Urinary bladder (tissue), 4 donors: ENCODE results near the gene PPP1R12B. TPM values are rescaled to one million over a fixed set of nuclear protein-coding genes. Genes with fewer than 3 reads are reported as not detected.
A peak's percentile ranks its signal among the peaks of the same experiment; 100 is the strongest.

Experiments used
- DNase-seq: peaks from one replicate; pipeline ENCODE4 v3.0.0-alpha.2; 2015; ENCODE audit errors: extremely low spot score
- H3K27ac ChIP-seq: one replicate; pipeline ENCODE4 v1.5.1; 2013; ENCODE audit warnings: low read depth, mild to moderate bottlenecking, moderate library complexity
- H3K36me3 ChIP-seq: one replicate; pipeline ENCODE4 v1.6.1; 2013; ENCODE audit warnings: mild to moderate bottlenecking, moderate library complexity; ENCODE audit not compliant: insufficient read depth
- H3K4me1 ChIP-seq: one replicate; pipeline ENCODE4 v1.6.1; 2013; ENCODE audit warnings: mild to moderate bottlenecking, moderate library complexity; ENCODE audit not compliant: insufficient read depth
- H3K4me3 ChIP-seq: one replicate; pipeline ENCODE4 v1.5.1; 2013; ENCODE audit warnings: low read depth, low read length
- WGBS: extraction: QIAGEN DNeasy Blood & Tissue Kit; methylation state at CpG from one replicate; pipeline ENCODE4 v1.1.7; 2013; 5-methylcytosine and 5-hydroxymethylcytosine counted together
- polyA plus RNA-seq: library from polyadenylated mRNA; stranded (reverse); fragments of 200-250 nt; gene quantifications from one replicate; pipeline ENCODE4 v1.2.3, GENCODE V29; 2013
- total RNA-seq: library from RNA; depleted of rRNA; stranded (reverse); fragments of >200 nt; gene quantifications from one replicate; pipeline ENCODE4 v1.2.3, GENCODE V29; 2014
- donor health status: healthy with polysubstance abuse.
- donor health status: healthy.

PPP1R12B gene, protein sequence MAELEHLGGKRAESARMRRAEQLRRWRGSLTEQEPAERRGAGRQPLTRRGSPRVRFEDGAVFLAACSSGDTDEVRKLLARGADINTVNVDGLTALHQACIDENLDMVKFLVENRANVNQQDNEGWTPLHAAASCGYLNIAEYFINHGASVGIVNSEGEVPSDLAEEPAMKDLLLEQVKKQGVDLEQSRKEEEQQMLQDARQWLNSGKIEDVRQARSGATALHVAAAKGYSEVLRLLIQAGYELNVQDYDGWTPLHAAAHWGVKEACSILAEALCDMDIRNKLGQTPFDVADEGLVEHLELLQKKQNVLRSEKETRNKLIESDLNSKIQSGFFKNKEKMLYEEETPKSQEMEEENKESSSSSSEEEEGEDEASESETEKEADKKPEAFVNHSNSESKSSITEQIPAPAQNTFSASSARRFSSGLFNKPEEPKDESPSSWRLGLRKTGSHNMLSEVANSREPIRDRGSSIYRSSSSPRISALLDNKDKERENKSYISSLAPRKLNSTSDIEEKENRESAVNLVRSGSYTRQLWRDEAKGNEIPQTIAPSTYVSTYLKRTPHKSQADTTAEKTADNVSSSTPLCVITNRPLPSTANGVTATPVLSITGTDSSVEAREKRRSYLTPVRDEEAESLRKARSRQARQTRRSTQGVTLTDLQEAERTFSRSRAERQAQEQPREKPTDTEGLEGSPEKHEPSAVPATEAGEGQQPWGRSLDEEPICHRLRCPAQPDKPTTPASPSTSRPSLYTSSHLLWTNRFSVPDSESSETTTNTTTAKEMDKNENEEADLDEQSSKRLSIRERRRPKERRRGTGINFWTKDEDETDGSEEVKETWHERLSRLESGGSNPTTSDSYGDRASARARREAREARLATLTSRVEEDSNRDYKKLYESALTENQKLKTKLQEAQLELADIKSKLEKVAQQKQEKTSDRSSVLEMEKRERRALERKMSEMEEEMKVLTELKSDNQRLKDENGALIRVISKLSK
- total RNA-seq, result 352 TPM
- 293 TPM for polyA plus RNA-seq

DNA sequence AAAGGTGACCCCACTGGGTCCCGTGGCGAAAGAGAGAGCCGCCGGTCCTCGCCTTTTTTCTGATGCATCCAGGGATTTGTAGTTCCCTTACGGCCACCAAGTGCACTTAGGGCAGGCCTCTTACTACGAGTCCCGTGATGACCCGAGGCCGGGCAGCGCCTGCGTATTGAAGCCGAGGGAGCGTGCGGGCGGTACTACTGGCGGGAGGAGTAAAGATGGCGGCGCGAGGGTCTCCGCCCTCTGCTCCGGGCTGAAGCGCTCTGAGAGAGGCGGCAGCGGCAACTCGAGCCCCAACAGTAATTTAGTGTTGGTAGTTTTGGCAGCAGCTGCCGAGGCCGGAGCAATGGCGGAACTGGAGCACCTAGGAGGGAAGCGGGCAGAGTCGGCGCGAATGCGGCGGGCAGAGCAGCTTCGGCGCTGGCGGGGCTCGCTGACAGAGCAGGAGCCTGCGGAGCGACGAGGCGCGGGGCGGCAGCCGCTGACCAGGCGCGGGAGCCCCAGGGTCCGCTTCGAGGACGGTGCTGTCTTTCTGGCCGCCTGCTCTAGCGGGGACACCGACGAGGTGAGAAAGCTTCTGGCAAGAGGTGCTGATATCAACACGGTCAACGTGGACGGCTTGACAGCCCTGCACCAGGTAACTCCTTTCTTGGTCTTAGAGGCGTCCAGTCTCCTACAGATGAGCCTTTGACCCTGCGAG lies at the start of gene PPP1R12B:
Gene PPP1R12B, plus strand, starts transcription at position 191 of the 697 bp plus-strand sequence. Its CDS starts 153 bp downstream, at position 344.
- Histone ChIP-seq H3K4me1 (peaks cover 1% of the 10 kb centered on the region), H3K27ac (peak within 1 kb of the TSS; percentile 71), H3K36me3 (no peaks in the 10 kb centered on the region), H3K4me3 (peak within 1 kb of the TSS; percentile 61)
- peak; percentile 98 for DNase-seq
- under 1% methylated on average over 60 of the region's 60 CpGs for WGBS

DNA sequence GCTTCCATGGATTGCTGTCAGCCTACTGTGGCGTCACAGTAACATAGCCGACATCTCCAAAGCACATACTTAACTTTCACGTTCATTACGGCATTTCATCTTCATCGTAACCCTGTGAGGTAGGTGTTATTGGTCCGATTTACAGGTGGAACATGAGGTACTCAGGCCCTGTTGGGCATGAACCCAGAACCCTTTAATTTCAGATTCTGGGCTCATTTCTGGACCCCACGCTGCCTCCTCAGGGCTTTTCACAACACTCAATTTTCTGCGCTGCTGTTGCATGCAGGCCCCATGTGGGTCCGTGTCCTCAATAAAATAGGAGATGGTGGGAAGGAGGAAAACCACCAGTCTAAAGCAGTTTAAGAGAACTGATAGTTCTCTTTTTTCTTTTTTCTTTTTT lies 46.3 kb upstream of the PPP1R12B start:
- WGBS, result 95% methylated on average over 9 of the region's 9 CpGs
- Histone ChIP-seq H3K4me3 (no peak overlapping the region), H3K27ac (no peak overlapping the region), H3K4me1 (no peaks in the 10 kb centered on the region), H3K36me3 (no peaks in the 10 kb centered on the region)
- DNase-seq, result no peak

DNA sequence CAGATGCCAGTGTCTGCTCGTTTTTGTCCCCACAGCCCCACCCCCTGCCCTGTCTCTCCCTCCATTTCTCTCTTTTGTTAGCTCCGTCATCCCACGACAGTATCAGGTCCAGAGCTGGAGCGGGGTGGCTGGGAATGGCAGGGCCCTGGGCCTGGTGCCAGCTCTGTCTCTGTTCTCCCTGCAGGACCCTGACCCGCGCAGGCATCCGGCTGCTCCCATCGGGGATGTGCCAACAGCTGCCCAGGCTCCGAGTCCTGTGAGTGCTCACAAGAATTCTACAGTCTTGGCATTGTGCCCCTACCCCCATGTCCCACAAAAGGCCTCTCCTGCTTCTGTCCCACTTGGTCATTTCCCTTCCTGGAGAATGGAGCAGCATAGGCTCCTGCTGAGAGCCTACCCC lies 44.1 kb upstream of the PPP1R12B start:
- H3K36me3 ChIP-seq, result no peaks in the 10 kb centered on the region
- H3K4me3 ChIP-seq, result no peak overlapping the region
- H3K4me1 ChIP-seq, result no peaks in the 10 kb centered on the region
- no peak overlapping the region for H3K27ac ChIP-seq
- no peak for DNase-seq
- 76% methylated on average over 9 of the region's 9 CpGs for WGBS

DNA sequence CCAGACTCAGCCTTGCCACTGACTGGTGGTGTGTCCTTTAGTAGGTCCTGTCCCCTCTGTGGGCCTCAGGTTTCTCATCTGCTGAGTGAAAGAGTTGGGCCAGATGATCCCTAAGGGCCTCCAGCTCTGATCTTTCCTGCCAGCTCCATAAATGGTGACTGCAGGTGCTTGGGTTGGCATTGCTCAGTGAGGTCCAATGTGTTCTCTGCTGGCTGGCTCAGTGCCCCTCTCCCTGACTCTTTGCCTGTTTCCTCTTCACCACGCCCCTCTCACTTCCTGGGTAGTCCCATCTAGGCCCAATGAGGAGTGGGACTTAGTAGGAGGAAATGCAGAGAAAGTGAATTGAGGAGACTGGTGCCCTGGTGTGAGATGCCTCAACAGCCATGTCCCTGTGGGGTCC lies 43.3 kb upstream of the PPP1R12B start:
- Histone ChIP-seq H3K36me3 (no peaks in the 10 kb centered on the region), H3K4me1 (no peaks in the 10 kb centered on the region), H3K4me3 (no peak overlapping the region), H3K27ac (no peak overlapping the region)
- no peak for DNase-seq
- 71% methylated on average over 1 of the region's 1 CpG for WGBS

DNA sequence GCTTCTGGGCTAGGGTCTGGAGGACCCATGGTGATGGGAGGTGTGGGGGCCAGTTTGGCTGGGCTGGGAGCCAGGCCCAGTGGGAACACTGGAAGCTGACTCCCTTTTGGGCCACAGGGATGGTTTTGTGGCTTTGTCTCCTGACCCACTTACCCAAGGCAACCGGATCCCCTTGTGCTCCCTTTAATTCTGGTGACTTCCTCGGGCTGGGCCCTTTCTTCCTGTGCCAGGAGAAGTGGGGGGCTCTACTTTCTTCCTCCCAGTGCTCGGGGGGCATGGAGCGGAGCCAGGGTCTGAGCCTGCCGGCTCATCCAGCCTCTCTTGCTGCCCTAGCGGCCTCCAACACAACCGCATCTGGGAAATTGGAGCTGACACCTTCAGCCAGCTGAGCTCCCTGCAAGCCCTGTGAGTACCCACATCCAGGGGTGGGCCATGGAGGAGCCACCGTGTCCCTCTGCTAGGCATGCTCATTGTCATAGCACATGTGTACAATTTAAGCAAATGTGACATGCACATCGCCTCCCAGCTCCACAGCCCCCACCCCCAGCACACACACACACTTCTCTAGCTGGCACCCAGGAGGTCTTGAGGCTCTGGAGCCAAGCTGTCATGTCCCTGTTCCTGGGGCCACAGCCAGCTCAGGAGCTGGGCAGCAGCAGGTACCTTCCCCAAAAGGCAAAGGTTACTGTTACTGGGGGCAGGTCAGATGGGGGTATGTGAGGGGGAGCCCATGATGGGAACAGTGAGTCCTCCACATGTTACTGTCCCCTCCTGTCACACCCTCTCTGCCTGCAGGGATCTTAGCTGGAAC lies 41.8 kb upstream of the PPP1R12B start:
- no peak for DNase-seq
- 82% methylated on average over 9 of the region's 9 CpGs for WGBS
- Histone ChIP-seq H3K27ac (no peak overlapping the region), H3K36me3 (no peaks in the 10 kb centered on the region), H3K4me1 (no peaks in the 10 kb centered on the region), H3K4me3 (no peak overlapping the region)

DNA sequence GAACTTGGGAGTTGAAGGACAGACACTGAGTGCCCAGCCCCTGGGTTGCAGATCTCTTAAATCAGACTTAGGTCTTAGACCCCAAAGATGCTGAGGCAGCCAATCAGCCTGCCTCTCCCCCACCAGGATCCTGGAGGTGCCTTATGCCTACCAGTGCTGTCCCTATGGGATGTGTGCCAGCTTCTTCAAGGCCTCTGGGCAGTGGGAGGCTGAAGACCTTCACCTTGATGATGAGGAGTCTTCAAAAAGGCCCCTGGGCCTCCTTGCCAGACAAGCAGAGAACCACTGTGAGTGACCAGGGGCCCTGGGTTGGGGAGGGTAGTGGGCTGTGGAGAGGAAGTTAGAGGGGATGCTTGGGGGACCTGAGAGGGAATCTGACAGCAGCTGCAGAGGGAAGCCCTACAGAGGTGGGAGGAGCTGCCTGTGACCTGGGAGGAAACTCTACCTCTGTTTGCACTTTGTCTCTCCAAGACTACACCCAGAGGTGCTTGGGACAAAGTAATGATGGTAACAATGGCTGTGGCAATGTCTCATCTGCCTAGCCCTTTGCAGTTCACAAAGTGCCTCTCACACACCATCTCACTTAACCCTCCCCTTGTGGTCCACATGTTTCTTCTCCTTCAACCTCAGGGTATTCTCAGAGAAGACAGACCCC lies 38.3 kb upstream of the PPP1R12B start:
- no peaks in the 10 kb centered on the region for H3K36me3 ChIP-seq
- H3K4me1 ChIP-seq, result no peaks in the 10 kb centered on the region
- H3K4me3 ChIP-seq, result no peak overlapping the region
- no peak for DNase-seq
- H3K27ac ChIP-seq, result no peak overlapping the region

DNA sequence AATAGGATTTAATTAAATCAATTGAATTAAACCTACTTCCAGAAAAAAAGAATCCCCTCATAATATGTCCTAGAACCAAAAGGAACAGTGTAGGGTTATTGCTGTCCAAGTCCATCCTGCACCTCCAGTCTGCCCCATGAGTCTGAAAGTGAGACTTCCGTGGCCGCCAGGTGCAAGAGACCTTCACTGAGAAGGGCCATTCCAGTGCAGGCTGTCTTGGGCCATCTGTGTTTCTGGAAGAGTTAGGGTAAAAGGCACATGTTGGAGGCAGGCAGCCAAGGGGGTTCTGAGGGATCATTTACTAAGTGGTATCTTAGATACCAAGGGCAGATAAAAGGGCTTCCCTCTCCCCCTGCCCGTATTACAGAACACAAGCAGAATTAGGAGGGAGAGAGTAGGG lies 37.8 kb upstream of the PPP1R12B start:
- Histone ChIP-seq H3K4me1 (no peaks in the 10 kb centered on the region), H3K36me3 (no peaks in the 10 kb centered on the region), H3K4me3 (no peak overlapping the region), H3K27ac (no peak overlapping the region)
- no peak for DNase-seq
- WGBS, result 84% methylated on average over 3 of the region's 3 CpGs

DNA sequence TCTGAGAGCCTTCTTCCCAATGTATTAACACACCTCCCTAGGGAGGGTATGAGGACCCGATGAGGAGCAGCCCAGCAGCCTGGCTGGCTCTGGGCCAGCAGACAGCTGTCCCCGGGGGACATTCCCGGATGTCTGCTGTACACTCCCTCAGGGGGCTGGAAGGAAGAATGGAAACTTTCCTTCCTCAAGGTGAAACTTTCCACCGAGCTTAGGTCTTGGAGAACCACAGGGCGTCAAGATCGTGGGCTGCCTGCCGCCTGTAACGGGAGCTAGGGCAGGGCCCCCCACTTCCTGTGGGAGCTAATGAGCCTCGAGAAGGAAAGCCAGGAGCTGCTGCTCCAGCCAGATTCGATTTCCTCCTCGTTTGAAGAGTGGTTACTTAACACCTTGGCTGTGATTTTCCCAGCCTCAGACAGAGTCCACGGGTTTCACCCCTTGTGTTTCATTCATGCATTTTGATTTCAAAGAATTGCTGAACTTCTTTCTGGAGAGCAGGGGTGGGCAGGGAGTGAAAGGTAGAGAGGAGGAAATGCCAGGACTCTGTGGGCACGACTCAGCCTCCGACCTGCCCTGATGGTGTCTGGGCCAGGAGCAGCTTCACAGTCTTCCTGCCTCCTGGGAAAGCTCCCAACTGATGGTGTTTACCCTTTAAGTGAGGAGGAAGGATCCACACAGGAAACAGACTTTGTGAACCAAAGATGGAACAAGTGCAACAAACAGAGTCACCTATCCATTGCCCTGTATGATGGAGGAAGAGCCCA lies 36.4 kb upstream of the PPP1R12B start:
- DNase-seq, result no peak
- 26% methylated on average over 14 of the region's 14 CpGs for WGBS
- Histone ChIP-seq H3K4me3 (no peak overlapping the region), H3K27ac (no peak overlapping the region), H3K36me3 (no peaks in the 10 kb centered on the region), H3K4me1 (no peaks in the 10 kb centered on the region)

DNA sequence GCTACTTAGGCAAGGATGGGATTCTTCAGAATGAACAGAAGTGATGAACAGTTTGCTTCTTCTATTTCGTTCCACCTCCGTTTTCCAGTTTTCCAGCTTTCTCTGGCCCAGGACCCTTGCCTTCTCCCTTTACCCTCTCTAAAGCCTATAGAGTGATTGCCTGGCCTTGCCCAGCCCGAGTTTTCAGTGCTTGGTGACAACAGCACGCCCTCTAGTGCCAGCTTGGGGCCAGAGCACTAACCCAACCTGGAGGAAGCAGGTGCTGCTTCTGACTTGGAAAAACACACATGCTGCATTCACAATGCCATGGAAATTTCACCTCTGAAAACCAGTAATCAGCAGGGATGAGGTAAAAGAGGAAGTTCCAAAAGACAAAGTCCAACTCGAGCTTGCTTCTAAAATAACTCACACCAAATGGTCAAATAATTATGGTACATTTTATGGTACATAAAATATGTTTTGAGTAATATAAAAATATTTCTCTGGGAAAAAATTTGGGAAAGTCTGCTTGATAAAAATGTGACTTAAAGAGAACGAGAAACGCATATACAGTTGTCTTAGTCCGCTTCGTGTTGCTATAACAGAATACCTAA lies 32.8 kb upstream of the PPP1R12B start:
- DNase-seq, result no peak
- WGBS, result 18% methylated on average over 9 of the region's 9 CpGs
- H3K4me1 ChIP-seq, result no peaks in the 10 kb centered on the region
- H3K4me3 ChIP-seq, result no peak overlapping the region
- H3K36me3 ChIP-seq, result no peaks in the 10 kb centered on the region
- H3K27ac ChIP-seq, result no peak overlapping the region

DNA sequence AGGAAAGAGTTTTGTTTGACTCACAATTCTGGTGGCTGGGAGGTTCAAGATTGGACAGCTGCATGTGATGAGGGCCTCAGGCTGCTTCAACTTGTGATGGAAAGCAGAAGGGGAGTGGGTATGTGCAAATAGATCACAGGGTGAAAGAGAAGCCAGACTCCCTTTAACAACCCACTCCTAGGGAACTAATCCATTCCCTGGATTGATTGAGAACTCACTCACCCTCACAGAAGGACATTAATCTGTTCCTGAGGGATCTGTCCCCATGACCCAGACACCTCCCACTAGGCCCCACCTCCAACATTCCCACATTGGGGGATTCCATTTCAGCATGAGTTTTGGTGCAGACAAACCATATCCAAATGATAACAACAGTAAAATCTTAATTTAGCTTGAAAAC lies 32.3 kb upstream of the PPP1R12B start:
- H3K4me3 ChIP-seq, result no peak overlapping the region
- no peak overlapping the region for H3K27ac ChIP-seq
- no peak for DNase-seq
- H3K4me1 ChIP-seq, result no peaks in the 10 kb centered on the region
- H3K36me3 ChIP-seq, result no peaks in the 10 kb centered on the region

DNA sequence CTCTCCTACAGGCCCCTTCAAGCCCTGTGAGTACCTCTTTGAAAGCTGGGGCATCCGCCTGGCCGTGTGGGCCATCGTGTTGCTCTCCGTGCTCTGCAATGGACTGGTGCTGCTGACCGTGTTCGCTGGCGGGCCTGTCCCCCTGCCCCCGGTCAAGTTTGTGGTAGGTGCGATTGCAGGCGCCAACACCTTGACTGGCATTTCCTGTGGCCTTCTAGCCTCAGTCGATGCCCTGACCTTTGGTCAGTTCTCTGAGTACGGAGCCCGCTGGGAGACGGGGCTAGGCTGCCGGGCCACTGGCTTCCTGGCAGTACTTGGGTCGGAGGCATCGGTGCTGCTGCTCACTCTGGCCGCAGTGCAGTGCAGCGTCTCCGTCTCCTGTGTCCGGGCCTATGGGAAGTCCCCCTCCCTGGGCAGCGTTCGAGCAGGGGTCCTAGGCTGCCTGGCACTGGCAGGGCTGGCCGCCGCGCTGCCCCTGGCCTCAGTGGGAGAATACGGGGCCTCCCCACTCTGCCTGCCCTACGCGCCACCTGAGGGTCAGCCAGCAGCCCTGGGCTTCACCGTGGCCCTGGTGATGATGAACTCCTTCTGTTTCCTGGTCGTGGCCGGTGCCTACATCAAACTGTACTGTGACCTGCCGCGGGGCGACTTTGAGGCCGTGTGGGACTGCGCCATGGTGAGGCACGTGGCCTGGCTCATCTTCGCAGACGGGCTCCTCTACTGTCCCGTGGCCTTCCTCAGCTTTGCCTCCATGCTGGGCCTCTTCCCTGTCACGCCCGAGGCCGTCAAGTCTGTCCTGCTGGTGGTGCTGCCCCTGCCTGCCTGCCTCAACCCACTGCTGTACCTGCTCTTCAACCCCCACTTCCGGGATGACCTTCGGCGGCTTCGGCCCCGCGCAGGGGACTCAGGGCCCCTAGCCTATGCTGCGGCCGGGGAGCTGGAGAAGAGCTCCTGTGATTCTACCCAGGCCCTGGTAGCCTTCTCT lies 30.3 kb upstream of the PPP1R12B start:
- WGBS, result 91% methylated on average over 52 of the region's 52 CpGs
- DNase-seq, result no peak
- Histone ChIP-seq H3K36me3 (no peaks in the 10 kb centered on the region), H3K4me1 (no peaks in the 10 kb centered on the region), H3K27ac (no peak overlapping the region), H3K4me3 (no peak overlapping the region)
